GM21723 (cell line): Measurements from ENCODE around the gene MCF2L2.

Experiments used
- ATAC-seq: cut with Tn5 transposase; IDR thresholded peaks from one replicate; pipeline ENCODE4 v1.9.1; 2021; ENCODE audit warnings: mild to moderate bottlenecking, moderate library complexity; ENCODE audit not compliant: unreplicated experiment

MCF2L2 gene

GRCh38 chr3:183328823-183329222, 99.6 kb downstream of the MCF2L2 start:
- no peak for ATAC-seq

- ATAC-seq: no peak
These were observed 100.3 kb downstream of the MCF2L2 start for GRCh38 chr3:183328164-183328563.

GRCh38 chr3:183327343-183327742, 101.1 kb downstream of the MCF2L2 start:
- ATAC-seq: no peak

GRCh38 chr3:183324083-183324482, 104.3 kb downstream of the MCF2L2 start:
- ATAC-seq: no peak

- ATAC-seq: no peak
These were observed 109.0 kb downstream of the MCF2L2 start for GRCh38 chr3:183319371-183319770.

- ATAC-seq: no peak
These were observed 109.5 kb downstream of the MCF2L2 start for GRCh38 chr3:183318877-183319276.

GRCh38 chr3:183317886-183318865, 110.2 kb downstream of the MCF2L2 start:
- ATAC-seq: no peak

GRCh38 chr3:183317271-183317670, 111.1 kb downstream of the MCF2L2 start:
- ATAC-seq: no peak

- ATAC-seq: no peak
These were observed 112.7 kb downstream of the MCF2L2 start for GRCh38 chr3:183315739-183316138.

GRCh38 chr3:183313764-183314163, 114.7 kb downstream of the MCF2L2 start:
- ATAC-seq: no peak

GRCh38 chr3:183313351-183313750, 115.1 kb downstream of the MCF2L2 start:
- ATAC-seq: no peak

- ATAC-seq: no peak
These were observed 116.0 kb downstream of the MCF2L2 start for GRCh38 chr3:183312433-183312832.

- no peak for ATAC-seq
These were observed 117.5 kb downstream of the MCF2L2 start for GRCh38 chr3:183310936-183311335.

GRCh38 chr3:183309276-183309675, 119.1 kb downstream of the MCF2L2 start:
- ATAC-seq: no peak

GRCh38 chr3:183308751-183309150, 119.7 kb downstream of the MCF2L2 start:
- ATAC-seq: no peak

- no peak for ATAC-seq
These were observed 120.7 kb downstream of the MCF2L2 start for GRCh38 chr3:183307749-183308148.

GRCh38 chr3:183306798-183307671, 121.4 kb downstream of the MCF2L2 start:
- peak; percentile 86 for ATAC-seq

- no peak for ATAC-seq
These were observed 124.7 kb downstream of the MCF2L2 start for GRCh38 chr3:183303690-183304089.

GRCh38 chr3:183301937-183302580, 126.4 kb downstream of the MCF2L2 start:
- no peak for ATAC-seq

- ATAC-seq: no peak
These were observed 127.3 kb downstream of the MCF2L2 start for GRCh38 chr3:183300996-183301562.

GRCh38 chr3:183299976-183300375, 128.4 kb downstream of the MCF2L2 start:
- ATAC-seq: no peak
